B cell (primary cell): ENCODE results near the gene NOXO1. TPM values are rescaled to one million over a fixed set of nuclear protein-coding genes. Genes with fewer than 3 reads are reported as not detected.

Source experiments
- ATAC-seq: fragments of 200-7000 bp; cut with Tn5 transposase; one replicate; pipeline ENCODE4 v1.10.0; 2021; ENCODE audit warnings: low read depth, mild to moderate bottlenecking, moderate number of reproducible peaks, moderate library complexity
- CTCF ChIA-PET: fragments of 350-600 bp; sonication (Branson Sonifier 250); formaldehyde crosslinking; loops from one replicate; lab custom pipeline; 2021; ENCODE audit warnings: antibody characterized with exemption, inconsistent platforms; lab: Charles Lee
- POLR2A ChIA-PET: fragments of 350-600 bp; sonication (Branson Sonifier 250); formaldehyde crosslinking; loops from one replicate; lab custom pipeline; 2021; ENCODE audit warnings: antibody characterized with exemption; lab: Charles Lee
- DNase-seq: peaks from one replicate; pipeline ENCODE4 v3.0.0; 2013
- H2AFZ ChIP-seq: 2 replicates; pipeline ENCODE4 v1.6.1; 2012; ENCODE audit warnings: mild to moderate bottlenecking, low read depth, low read length; ENCODE audit not compliant: insufficient read depth, poor library complexity, severe bottlenecking
- H3K27ac ChIP-seq, 2 donors: 1 replicate in 1 of 2; 2 replicates in 1 of 2; pipeline ENCODE4 v1.5.1; 2012 to 2013; ENCODE audit warnings: low read length in 2 of 2, mild to moderate bottlenecking in 2 of 2, moderate library complexity in 1 of 2
- H3K27me3 ChIP-seq, 4 experiments: fragments of 200-600 bp in 1 of 4; sonication (generic) in 1 of 4; replicated peaks in 1 of 4; 1 replicate in 2 of 4; 2 replicates in 2 of 4; pipeline versions ENCODE4 v1.6.1 to v1.7.0; 2013 to 2016; ENCODE audit warnings: low read length in 3 of 4, mild to moderate bottlenecking in 2 of 4, mixed read lengths in 1 of 4, moderate library complexity in 1 of 4; ENCODE audit not compliant: insufficient read depth in 4 of 4, control insufficient read depth in 3 of 4; ENCODE audit errors: control extremely low read depth in 1 of 4
- H3K36me3 ChIP-seq, 2 experiments: replicated peaks in 1 of 2; 1 replicate in 1 of 2; 2 replicates in 1 of 2; pipeline versions ENCODE4 v1.6.1 to v1.7.1; 2013; ENCODE audit warnings: low read length in 1 of 2; ENCODE audit not compliant: insufficient read depth in 2 of 2, control insufficient read depth in 1 of 2; ENCODE audit errors: control extremely low read depth in 1 of 2, extremely low read depth in 1 of 2
- H3K4me1 ChIP-seq, 2 donors: fragments of 200-600 bp in 1 of 2; sonication (generic) in 1 of 2; 1 replicate in 1 of 2; 2 replicates in 1 of 2; pipeline versions ENCODE4 v1.5.1 to v1.6.1; 2013 to 2017; ENCODE audit warnings: low read length in 2 of 2; ENCODE audit not compliant: control insufficient read depth in 2 of 2, insufficient read depth in 2 of 2
- H3K4me2 ChIP-seq: replicated peaks from 2 replicates; pipeline ENCODE3; 2012; ENCODE audit warnings: mild to moderate bottlenecking, low read depth, low read length; ENCODE audit not compliant: poor library complexity, severe bottlenecking
- H3K4me3 ChIP-seq, 5 experiments: fragments of 200-600 bp in 1 of 5; sonication (generic) in 1 of 5; 1 replicate in 3 of 5; 2 replicates in 2 of 5; pipeline versions ENCODE4 v1.5.1 to v1.7.0; 2011 to 2016; ENCODE audit warnings: low read length in 4 of 5, mild to moderate bottlenecking in 4 of 5, low read depth in 2 of 5, control low read depth in 1 of 5, moderate library complexity in 1 of 5; ENCODE audit not compliant: insufficient read depth in 1 of 5; ENCODE audit errors: control extremely low read depth in 1 of 5, extremely low read depth in 1 of 5
- H3K79me2 ChIP-seq: fragments of 200-600 bp; sonication (generic); one replicate; pipeline ENCODE4 v1.6.0; 2016; ENCODE audit warnings: low read length; ENCODE audit not compliant: control insufficient read depth, insufficient read depth
- H3K9ac ChIP-seq: fragments of 200-600 bp; sonication (generic); 2 replicates; pipeline ENCODE4 v1.6.1; 2017; ENCODE audit warnings: mild to moderate bottlenecking, low read length, moderate library complexity
- H3K9me3 ChIP-seq, 3 donors: one replicate each; pipeline versions ENCODE4 v1.6.1 to v1.7.1; 2013; ENCODE audit warnings: low read length in 2 of 3; ENCODE audit not compliant: control insufficient read depth in 2 of 3, insufficient read depth in 1 of 3; ENCODE audit errors: control extremely low read depth in 1 of 3
- H4K20me1 ChIP-seq: 2 replicates; pipeline ENCODE4 v1.6.0; 2012; ENCODE audit warnings: mild to moderate bottlenecking, low read length; ENCODE audit not compliant: insufficient read depth, control insufficient read depth, poor library complexity, severe bottlenecking
- H3K27ac Mint-ChIP-seq: one replicate; pipeline ENCODE4 v1.8.0; 2021; ENCODE audit warnings: mixed read lengths
- H3K27me3 Mint-ChIP-seq: one replicate; pipeline ENCODE4 v1.8.0; 2021; ENCODE audit warnings: mixed read lengths
- H3K4me1 Mint-ChIP-seq: one replicate; pipeline ENCODE4 v1.8.0; 2021; ENCODE audit warnings: mixed read lengths
- H3K4me3 Mint-ChIP-seq: one replicate; pipeline ENCODE4 v1.8.0; 2021; ENCODE audit warnings: mixed read lengths
- H3K9me3 Mint-ChIP-seq: one replicate; pipeline ENCODE4 v1.8.0; 2022; ENCODE audit warnings: mixed read lengths; ENCODE audit not compliant: insufficient read depth
- CTCF ChIP-seq: fragments of 200-600 bp; IDR thresholded peaks from one replicate; pipeline ENCODE4 v1.8.0; 2022; ENCODE audit warnings: antibody characterized with exemption, mild to moderate bottlenecking
- EZH2 ChIP-seq: IDR thresholded peaks from 2 replicates; pipeline ENCODE4 v1.6.1; 2012; ENCODE audit warnings: borderline replicate concordance, low read depth, mild to moderate bottlenecking, moderate library complexity, low read length; ENCODE audit not compliant: insufficient read depth, poor library complexity, severe bottlenecking
- WGBS: methylation state at CpG from one replicate; pipeline ENCODE4 v1.1.5; 2013; ENCODE audit warnings: missing lambda C conversion rate; ENCODE audit not compliant: insufficient coverage; 5-methylcytosine and 5-hydroxymethylcytosine counted together
- intact Hi-C: fragments of 100-400 bp; cut with micrococcal nuclease; formaldehyde crosslinking; loops from one replicate; pipeline ENCODE4 v1.10.0; 2022
- polyA plus RNA-seq: library from polyadenylated mRNA; depleted of rRNA; stranded (reverse); fragments of >200 nt; gene quantifications from 2 replicates; pipeline ENCODE4 v1.2.3, GENCODE V29; 2012
- total RNA-seq, 2 donors: library from RNA; stranded (reverse); fragments of 120-200 nt in 1 of 2; gene quantifications; 1 replicate in 1 of 2; 2 replicates in 1 of 2; pipeline versions ENCODE4 v1.2.3 to v1.2.4, GENCODE V29; 2013 to 2022

Gene NOXO1
- total and polyA plus RNA-seq, 2 donors (not counting 1 experiment from before 2014, with no cell fraction given): 0.30 to 0.74 TPM

GRCh38 chr16:1971796-1972489 is 9.3 kb downstream of the NOXO1 start, which contains the start of gene TBL3:
Gene TBL3, plus strand, starts transcription at chr16:1972053. Its CDS starts 112 bp downstream, at chr16:1972165.
- POLR2A ChIA-PET: interaction anchor here (0.7 to 1.8 kb wide), 7 partner anchors 10 to 267 kb away, joined by 3 to 15 read pairs (median 5); partner anchors contain the start of genes FAHD1, GFER, HAGH and NDUFB10
- Mint-ChIP-seq H3K4me3 (peak within 1 kb of the TSS; percentile 96), H3K27ac (peak within 1 kb of the TSS; percentile 98), H3K9me3 (no peaks in the 10 kb centered on the region), H3K4me1 (peaks cover 21% of the 10 kb centered on the region), H3K27me3 (no peaks in the 10 kb centered on the region)
- ATAC-seq (peak; percentile 98), DNase-seq (peak; percentile 98)
- CTCF ChIA-PET: interaction anchor here (0.6 to 2.1 kb wide), 4 partner anchors 9 to 468 kb away, joined by 3 to 7 read pairs (median 4); partner anchors contain the start of gene GFER
- peaks cover 45% of the 10 kb centered on the region for H4K20me1 ChIP-seq
- WGBS: under 1% methylated on average over 75 of the region's 78 CpGs
- peaks cover 0 to 12% (median 1%) of the 10 kb centered on the region in 4 experiments for H3K27me3 ChIP-seq
- peak within 1 kb of the TSS; percentile 86 to 91 (median 87) for H3K4me3 ChIP-seq
- peaks cover 40% of the 10 kb centered on the region for H3K79me2 ChIP-seq
- peak within 1 kb of the TSS; percentile 82 to 85 for H3K27ac ChIP-seq
- H3K4me1 ChIP-seq: peaks cover 9 to 19% of the 10 kb centered on the region in 2 donors
- intact Hi-C loops: loop anchor here (1.0 to 5.0 kb wide), 5 partner anchors 8 to 265 kb away; partner anchors contain the start of genes MAPK8IP3, NDUFB10 and RPS2
- H3K9me3 ChIP-seq: peaks cover 0 to 3% (median 0%) of the 10 kb centered on the region in 3 donors
- peak within 1 kb of the TSS; percentile 97 for H3K4me2 ChIP-seq
- H2AFZ ChIP-seq: peak within 1 kb of the TSS; percentile 93
- peak within 1 kb of the TSS; percentile 84 for H3K9ac ChIP-seq
- peaks cover 0 to 28% of the 10 kb centered on the region in 2 experiments for H3K36me3 ChIP-seq
- TF ChIP-seq EZH2: no peak
- no peak for TF ChIP-seq CTCF
